Dermis blood vessel endothelial cell (primary cell): ENCODE data around the gene STX3. TPM values are rescaled to one million over a fixed set of nuclear protein-coding genes. Genes with fewer than 3 reads are reported as not detected.
"Not testable (repeated sequence)": the region's sequence is repeated elsewhere in the genome, so short reads cannot be mapped to it uniquely, and the experiment has no call there.

Experiments
- DNase-seq: peaks from one replicate; pipeline ENCODE4 v3.0.0; 2010
- total RNA-seq: library from RNA; depleted of rRNA; stranded (reverse); fragments of >200 nt; gene quantifications from 2 replicates; pipeline ENCODE4 v1.2.3, GENCODE V29; 2014

Gene STX3
- total RNA-seq, 1 donor from 2014 or later, result 143 TPM

GRCh38 chr11:59846556-59846955 lies 91.4 kb downstream of the STX3 start:
- no peak for DNase-seq

GRCh38 chr11:59847626-59848025 lies 92.5 kb downstream of the STX3 start:
- DNase-seq, result no peak

- not testable (repeated sequence) for DNase-seq
These were observed 93.3 kb downstream of the STX3 start for GRCh38 chr11:59848439-59848838.

GRCh38 chr11:59849129-59849528 lies 94.0 kb downstream of the STX3 start:
- no peak for DNase-seq

GRCh38 chr11:59849551-59849950 lies 94.4 kb downstream of the STX3 start:
- not testable (repeated sequence) for DNase-seq

- DNase-seq, result not testable (repeated sequence)
These were observed 96.2 kb downstream of the STX3 start for GRCh38 chr11:59851416-59851815.

- DNase-seq, result no peak
These were observed 99.7 kb downstream of the STX3 start for GRCh38 chr11:59854871-59855270.

Other genes starting within 250 kb of the STX3 start
- gene OR4D9, start 243.8 kb upstream of the STX3 start, total RNA-seq, result under 0.01 TPM in 1 of 2 replicates, not detected in the other
- 41.5 and 68.4 TPM in 2 replicates for gene OSBP, start 139.6 kb upstream of the STX3 start, total RNA-seq
- 6.0 and 13.0 TPM in 2 replicates for gene PATL1, start 86.3 kb upstream of the STX3 start, total RNA-seq
- not detected in 2 replicates for gene OR10V1, start 41.5 kb upstream of the STX3 start, total RNA-seq
- gene MRPL16, start 55.4 kb downstream of the STX3 start, total RNA-seq, result 35.9 and 44.5 TPM in 2 replicates
- not detected in 2 replicates for gene CBLIF, start 90.1 kb downstream of the STX3 start, total RNA-seq
- 0.17 TPM in 1 of 2 replicates, not detected in the other for gene TCN1, start 111.1 kb downstream of the STX3 start, total RNA-seq
- gene OOSP3, start 123.4 kb downstream of the STX3 start, total RNA-seq, result not detected in 2 replicates
- gene OOSP1, start 183.1 kb downstream of the STX3 start, total RNA-seq, result not detected in 2 replicates
- gene OOSP4A, start 208.7 kb downstream of the STX3 start, total RNA-seq, result not detected in 2 replicates